GM19193 (cell line): ENCODE results near the gene TBX18.

ENCODE experiments used
- POLR2A ChIP-seq: IDR thresholded peaks from 4 replicates; pipeline ENCODE4 v1.6.1; 2011; ENCODE audit not compliant: insufficient read depth, insufficient read length; ENCODE audit errors: extremely low read depth

Gene TBX18

GRCh38 chr6:84774985-84775284 lies 10.5 kb upstream of the TBX18 start:
- TF ChIP-seq POLR2A = no peak

GRCh38 chr6:84774157-84774984 lies 10.0 kb upstream of the TBX18 start:
- TF ChIP-seq POLR2A = no peak

- no peak for TF ChIP-seq POLR2A
Measured at GRCh38 chr6:84773431-84774156, 9.2 kb upstream of the TBX18 start.

GRCh38 chr6:84773133-84773430 lies 8.7 kb upstream of the TBX18 start:
- no peak for TF ChIP-seq POLR2A

GRCh38 chr6:84772428-84773132 lies 8.2 kb upstream of the TBX18 start:
- no peak for TF ChIP-seq POLR2A

GRCh38 chr6:84771756-84772356 lies 7.5 kb upstream of the TBX18 start:
- TF ChIP-seq POLR2A = no peak

GRCh38 chr6:84771125-84771755 lies 6.8 kb upstream of the TBX18 start:
- TF ChIP-seq POLR2A = no peak

- no peak for TF ChIP-seq POLR2A
Measured at GRCh38 chr6:84770521-84770920, 6.1 kb upstream of the TBX18 start.

- TF ChIP-seq POLR2A = no peak
Measured at GRCh38 chr6:84769306-84769705, 4.9 kb upstream of the TBX18 start.

GRCh38 chr6:84768442-84769174 lies 4.2 kb upstream of the TBX18 start:
- TF ChIP-seq POLR2A = no peak

GRCh38 chr6:84767526-84768201 lies 3.3 kb upstream of the TBX18 start:
- no peak for TF ChIP-seq POLR2A

- no peak for TF ChIP-seq POLR2A
Measured at GRCh38 chr6:84766799-84767525, 2.6 kb upstream of the TBX18 start.

GRCh38 chr6:84766118-84766798 lies 1.9 kb upstream of the TBX18 start:
- TF ChIP-seq POLR2A = no peak
